Liver (tissue), 3 donors: Measurements from ENCODE around the gene R3HDM1.

Experiments used
- GABPA ChIP-seq, 2 donors: IDR thresholded peaks in 1 of 2; conservative IDR thresholded peaks in 1 of 2; 2 replicates each; pipeline ENCODE4 v1.6.1; 2016; ENCODE audit warnings: antibody characterized with exemption in 2 of 2, mild to moderate bottlenecking in 1 of 2, moderate library complexity in 1 of 2
- HNF4A ChIP-seq, 2 donors: conservative IDR thresholded peaks; 2 replicates each; pipeline ENCODE4 v1.6.1; 2016; ENCODE audit warnings: antibody characterized with exemption in 2 of 2, mild to moderate bottlenecking in 2 of 2
- RAD21 ChIP-seq, 2 donors: IDR thresholded peaks; 2 replicates each; pipeline ENCODE4 v1.6.1; 2016; ENCODE audit warnings: antibody characterized with exemption in 2 of 2, mild to moderate bottlenecking in 2 of 2
- SP1 ChIP-seq: IDR thresholded peaks from 2 replicates; pipeline ENCODE4 v1.6.1; 2018; ENCODE audit warnings: antibody characterized with exemption, mild to moderate bottlenecking
- TAF1 ChIP-seq: conservative IDR thresholded peaks from 2 replicates; pipeline ENCODE4 v1.6.1; 2016; ENCODE audit warnings: antibody characterized with exemption, mild to moderate bottlenecking
- YY1 ChIP-seq: IDR thresholded peaks from 2 replicates; pipeline ENCODE4 v1.6.1; 2016; ENCODE audit warnings: antibody characterized with exemption, mild to moderate bottlenecking
- TF ChIP-seq, protein P1 (sequence below): fragments of 150-350 bp; IDR thresholded peaks from 2 replicates; pipeline ENCODE4 v1.5.1; 2017; ENCODE audit warnings: improper control_type of control experiment, low read depth, low read length; ENCODE audit not compliant: missing input control
- TF ChIP-seq, protein P2 (sequence below): IDR thresholded peaks from 2 replicates; pipeline ENCODE4 v1.6.1; 2016; ENCODE audit warnings: antibody characterized with exemption
- TF ChIP-seq, protein P3 (sequence below): IDR thresholded peaks from 2 replicates; pipeline ENCODE4 v1.6.1; 2016; ENCODE audit warnings: antibody characterized with exemption
- TF ChIP-seq, protein P4 (sequence below): IDR thresholded peaks from 2 replicates; pipeline ENCODE4 v1.6.1; 2016; ENCODE audit warnings: antibody characterized with exemption, mild to moderate bottlenecking
- TF ChIP-seq, protein P5 (sequence below): IDR thresholded peaks from 2 replicates; pipeline ENCODE4 v1.6.1; 2016; ENCODE audit warnings: antibody characterized with exemption
- donor health status: healthy.
- donor health status: healthy.

DNA sequence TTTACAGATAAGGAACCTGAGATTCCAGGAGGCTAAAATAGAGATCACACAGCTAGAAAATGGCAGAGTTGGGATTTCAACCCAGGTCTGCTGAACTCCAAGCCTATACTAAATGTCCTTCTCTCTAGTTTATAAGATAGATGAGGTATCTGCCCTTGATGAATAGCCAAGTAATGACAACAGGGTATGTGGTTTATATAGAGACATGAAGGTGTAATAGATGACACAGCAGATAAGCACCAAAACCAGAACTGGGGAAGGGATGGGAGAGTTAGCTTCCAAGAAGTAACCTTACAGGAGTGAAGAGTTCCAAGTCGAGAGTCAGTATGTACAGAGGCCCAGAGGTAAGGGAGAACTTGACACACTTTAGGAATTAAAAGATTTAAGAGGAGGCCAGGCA lies 105.7 kb downstream of the R3HDM1 start:
- TF ChIP-seq, protein P1, sequence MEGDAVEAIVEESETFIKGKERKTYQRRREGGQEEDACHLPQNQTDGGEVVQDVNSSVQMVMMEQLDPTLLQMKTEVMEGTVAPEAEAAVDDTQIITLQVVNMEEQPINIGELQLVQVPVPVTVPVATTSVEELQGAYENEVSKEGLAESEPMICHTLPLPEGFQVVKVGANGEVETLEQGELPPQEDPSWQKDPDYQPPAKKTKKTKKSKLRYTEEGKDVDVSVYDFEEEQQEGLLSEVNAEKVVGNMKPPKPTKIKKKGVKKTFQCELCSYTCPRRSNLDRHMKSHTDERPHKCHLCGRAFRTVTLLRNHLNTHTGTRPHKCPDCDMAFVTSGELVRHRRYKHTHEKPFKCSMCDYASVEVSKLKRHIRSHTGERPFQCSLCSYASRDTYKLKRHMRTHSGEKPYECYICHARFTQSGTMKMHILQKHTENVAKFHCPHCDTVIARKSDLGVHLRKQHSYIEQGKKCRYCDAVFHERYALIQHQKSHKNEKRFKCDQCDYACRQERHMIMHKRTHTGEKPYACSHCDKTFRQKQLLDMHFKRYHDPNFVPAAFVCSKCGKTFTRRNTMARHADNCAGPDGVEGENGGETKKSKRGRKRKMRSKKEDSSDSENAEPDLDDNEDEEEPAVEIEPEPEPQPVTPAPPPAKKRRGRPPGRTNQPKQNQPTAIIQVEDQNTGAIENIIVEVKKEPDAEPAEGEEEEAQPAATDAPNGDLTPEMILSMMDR: no peak
- TF ChIP-seq HNF4A (conservative IDR thresholded peaks at IDR 0.05): no peak
- no peak for TF ChIP-seq YY1
- TF ChIP-seq GABPA (IDR thresholded peaks at IDR 0.05 in 1 of 2, conservative IDR thresholded peaks at IDR 0.05 in 1 of 2): no peak
- TF ChIP-seq SP1: no peak
- TF ChIP-seq, protein P2, sequence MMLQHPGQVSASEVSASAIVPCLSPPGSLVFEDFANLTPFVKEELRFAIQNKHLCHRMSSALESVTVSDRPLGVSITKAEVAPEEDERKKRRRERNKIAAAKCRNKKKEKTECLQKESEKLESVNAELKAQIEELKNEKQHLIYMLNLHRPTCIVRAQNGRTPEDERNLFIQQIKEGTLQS: no peak
- TF ChIP-seq TAF1: no peak
- TF ChIP-seq, protein P3, sequence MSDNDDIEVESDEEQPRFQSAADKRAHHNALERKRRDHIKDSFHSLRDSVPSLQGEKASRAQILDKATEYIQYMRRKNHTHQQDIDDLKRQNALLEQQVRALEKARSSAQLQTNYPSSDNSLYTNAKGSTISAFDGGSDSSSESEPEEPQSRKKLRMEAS: no peak
- TF ChIP-seq, protein P4, sequence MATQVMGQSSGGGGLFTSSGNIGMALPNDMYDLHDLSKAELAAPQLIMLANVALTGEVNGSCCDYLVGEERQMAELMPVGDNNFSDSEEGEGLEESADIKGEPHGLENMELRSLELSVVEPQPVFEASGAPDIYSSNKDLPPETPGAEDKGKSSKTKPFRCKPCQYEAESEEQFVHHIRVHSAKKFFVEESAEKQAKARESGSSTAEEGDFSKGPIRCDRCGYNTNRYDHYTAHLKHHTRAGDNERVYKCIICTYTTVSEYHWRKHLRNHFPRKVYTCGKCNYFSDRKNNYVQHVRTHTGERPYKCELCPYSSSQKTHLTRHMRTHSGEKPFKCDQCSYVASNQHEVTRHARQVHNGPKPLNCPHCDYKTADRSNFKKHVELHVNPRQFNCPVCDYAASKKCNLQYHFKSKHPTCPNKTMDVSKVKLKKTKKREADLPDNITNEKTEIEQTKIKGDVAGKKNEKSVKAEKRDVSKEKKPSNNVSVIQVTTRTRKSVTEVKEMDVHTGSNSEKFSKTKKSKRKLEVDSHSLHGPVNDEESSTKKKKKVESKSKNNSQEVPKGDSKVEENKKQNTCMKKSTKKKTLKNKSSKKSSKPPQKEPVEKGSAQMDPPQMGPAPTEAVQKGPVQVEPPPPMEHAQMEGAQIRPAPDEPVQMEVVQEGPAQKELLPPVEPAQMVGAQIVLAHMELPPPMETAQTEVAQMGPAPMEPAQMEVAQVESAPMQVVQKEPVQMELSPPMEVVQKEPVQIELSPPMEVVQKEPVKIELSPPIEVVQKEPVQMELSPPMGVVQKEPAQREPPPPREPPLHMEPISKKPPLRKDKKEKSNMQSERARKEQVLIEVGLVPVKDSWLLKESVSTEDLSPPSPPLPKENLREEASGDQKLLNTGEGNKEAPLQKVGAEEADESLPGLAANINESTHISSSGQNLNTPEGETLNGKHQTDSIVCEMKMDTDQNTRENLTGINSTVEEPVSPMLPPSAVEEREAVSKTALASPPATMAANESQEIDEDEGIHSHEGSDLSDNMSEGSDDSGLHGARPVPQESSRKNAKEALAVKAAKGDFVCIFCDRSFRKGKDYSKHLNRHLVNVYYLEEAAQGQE: no peak
- TF ChIP-seq, protein P5, sequence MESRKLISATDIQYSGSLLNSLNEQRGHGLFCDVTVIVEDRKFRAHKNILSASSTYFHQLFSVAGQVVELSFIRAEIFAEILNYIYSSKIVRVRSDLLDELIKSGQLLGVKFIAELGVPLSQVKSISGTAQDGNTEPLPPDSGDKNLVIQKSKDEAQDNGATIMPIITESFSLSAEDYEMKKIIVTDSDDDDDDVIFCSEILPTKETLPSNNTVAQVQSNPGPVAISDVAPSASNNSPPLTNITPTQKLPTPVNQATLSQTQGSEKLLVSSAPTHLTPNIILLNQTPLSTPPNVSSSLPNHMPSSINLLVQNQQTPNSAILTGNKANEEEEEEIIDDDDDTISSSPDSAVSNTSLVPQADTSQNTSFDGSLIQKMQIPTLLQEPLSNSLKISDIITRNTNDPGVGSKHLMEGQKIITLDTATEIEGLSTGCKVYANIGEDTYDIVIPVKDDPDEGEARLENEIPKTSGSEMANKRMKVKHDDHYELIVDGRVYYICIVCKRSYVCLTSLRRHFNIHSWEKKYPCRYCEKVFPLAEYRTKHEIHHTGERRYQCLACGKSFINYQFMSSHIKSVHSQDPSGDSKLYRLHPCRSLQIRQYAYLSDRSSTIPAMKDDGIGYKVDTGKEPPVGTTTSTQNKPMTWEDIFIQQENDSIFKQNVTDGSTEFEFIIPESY: no peak
- TF ChIP-seq RAD21 (IDR thresholded peaks at IDR 0.05): no peak
